ENCODE measurements around the gene MYL5. TPM values are rescaled to one million over a fixed set of nuclear protein-coding genes. Genes with fewer than 3 reads are reported as not detected.

The MYL5 gene
- total and polyA plus RNA-seq, 2 of the 4 experiments (the other 2 are of a cell fraction) = 9.1 to 16.0 TPM

- H3K18ac ChIP-seq (ENCODE audit: low read depth, low read length) = no peak overlapping the region; the same call in 1 of the 2 replicates
- H2AFZ ChIP-seq (replicated peaks; ENCODE audit: low read length, poor library complexity) = peak overlapping the region; percentile 96
- in situ Hi-C loops (cut with MboI; ENCODE audit: low sequenced_read_pairs) (no loop called here), intact Hi-C loops (cut with micrococcal nuclease) (no loop called here), dilution Hi-C loops (cut with HindIII; ENCODE audit: low sequenced_read_pairs, unreplicated experiment) (no loop called here)
- ChIA-PET POLR2A (ENCODE audit: unreplicated experiment) (interaction anchor here (0.5 kb wide), 1 partner anchor 14 kb away, joined by 3 read pairs; no protein-coding TSS in a partner anchor), CTCF (no interaction called here)
- H3K4me3 ChIP-seq (ENCODE audit: insufficient read depth, low read depth, low read length) = peak overlapping the region; percentile 61
- peaks cover 10 to 30% of the 10 kb centered on the region in 2 experiments; a peak in 3 of 4 replicates for H3K79me1 ChIP-seq (ENCODE audit: low read depth in 1 of 2, low read length in 2 of 2)
- H2AK5ac ChIP-seq (ENCODE audit: low read depth, low read length) = peak overlapping the region; percentile 82; the same call in 1 of the 2 replicates
- H3K36me3 ChIP-seq (ENCODE audit: control insufficient read depth, insufficient read depth, low read length) = peaks cover 3% of the 10 kb centered on the region
- peak overlapping the region; percentile 79 for H3K4ac ChIP-seq (ENCODE audit: low read depth, low read length)
- peaks cover 25% of the 10 kb centered on the region for H4K20me1 ChIP-seq (ENCODE audit: insufficient read depth, low read length)
- no peak overlapping the region for H3K56ac ChIP-seq (ENCODE audit: extremely low read depth, insufficient read depth, low read length)
- WGBS, 2 experiments (ENCODE audit: extremely low coverage in 2 of 2, insufficient read length in 1 of 2) = 100% methylated on average over 1 of the region's 1 CpG
- no peak overlapping the region for H3K23ac ChIP-seq (ENCODE audit: low read depth, low read length)
- peak overlapping the region; percentile 56; the same call in 1 of the 3 replicates for H2BK15ac ChIP-seq (ENCODE audit: low read depth, low read length)
- peaks cover 13% of the 10 kb centered on the region for H3K9me1 ChIP-seq (ENCODE audit: insufficient read depth, low read length)
- ATAC-seq (ENCODE audit: low read depth) (no peak), DNase-seq (no peak)
- no peak overlapping the region for H2BK20ac ChIP-seq (ENCODE audit: low read depth, low read length)
- no peak overlapping the region for H3K27ac ChIP-seq (ENCODE audit: insufficient read depth, low read length)
- peak overlapping the region; percentile 89 to 94; a peak in 3 of 4 replicates for H4K8ac ChIP-seq (ENCODE audit: low read depth in 2 of 2, low read length in 2 of 2)
- no peak overlapping the region for H2BK5ac ChIP-seq (ENCODE audit: low read depth, low read length, poor library complexity, severe bottlenecking)
- H2BK120ac ChIP-seq (ENCODE audit: low read depth, low read length) = no peak overlapping the region
- TF ChIP-seq RCOR1 (IDR thresholded peaks at IDR 0.05; ENCODE audit: insufficient replicate concordance, low read length) (no peak), ELK1 (IDR thresholded peaks at IDR 0.05; ENCODE audit: borderline replicate concordance, low read depth, low read length) (no peak), SMC3 (IDR thresholded peaks at IDR 0.05; ENCODE audit: low read depth, low read length) (no peak), RFX5 (IDR thresholded peaks at IDR 0.05; ENCODE audit: low read depth, low read length) (no peak), MXI1 (IDR thresholded peaks at IDR 0.05; ENCODE audit: borderline replicate concordance, low read depth, low read length) (no peak), RAD21 (IDR thresholded peaks at IDR 0.05; ENCODE audit: low read length) (no peak), FOS (IDR thresholded peaks at IDR 0.05; ENCODE audit: low read depth, low read length) (no peak), BHLHE40 (IDR thresholded peaks at IDR 0.05; ENCODE audit: low read depth, low read length) (no peak), POLR2A (IDR thresholded peaks at IDR 0.05; ENCODE audit: low read depth, low read length) (no peak), CEBPB (IDR thresholded peaks at IDR 0.05; ENCODE audit: low read depth, low read length) (no peak), CTCF (conservative IDR thresholded peaks at IDR 0.05; ENCODE audit: low read depth, low read length) (no peak), MAZ (IDR thresholded peaks at IDR 0.05; ENCODE audit: borderline replicate concordance, low read depth, low read length) (no peak), NFE2L2 (IDR thresholded peaks at IDR 0.05; ENCODE audit: low read depth, low read length) (no peak), USF2 (IDR thresholded peaks at IDR 0.05; ENCODE audit: low read depth, low read length) (no peak), MAFK (IDR thresholded peaks at IDR 0.05; ENCODE audit: low read depth, low read length) (no peak), CHD1 (IDR thresholded peaks at IDR 0.05; ENCODE audit: low read depth, low read length) (no peak)
- H3K14ac ChIP-seq (replicated peaks; ENCODE audit: low read depth, low read length) = peak overlapping the region; percentile 79
- no peak overlapping the region for H3K9ac ChIP-seq (ENCODE audit: low read depth, low read length)
- BruUV-seq (replicated peaks) = no TSS peak
- peaks cover 14% of the 10 kb centered on the region; the same call in 1 of the 2 replicates for H3K4me1 ChIP-seq (ENCODE audit: control insufficient read depth, insufficient read depth, low read length)
- H4K91ac ChIP-seq (ENCODE audit: insufficient read depth, low read depth, low read length) = no peak overlapping the region
- peak overlapping the region; percentile 92 for H3K4me2 ChIP-seq (ENCODE audit: low read depth, low read length)
- H3K9me3 ChIP-seq (ENCODE audit: control insufficient read depth, insufficient read depth, low read length) = no peaks in the 10 kb centered on the region
- H2AK9ac ChIP-seq (replicated peaks; ENCODE audit: low read depth, low read length, poor library complexity) = peak overlapping the region; percentile 87
- peaks cover 6% of the 10 kb centered on the region; the same call in 1 of the 2 replicates for H3K27me3 ChIP-seq (ENCODE audit: control insufficient read depth, insufficient read depth, low read length)
- H4K5ac ChIP-seq (ENCODE audit: low read depth, low read length) = peak overlapping the region; percentile 92; the same call in 1 of the 2 replicates
Measured at GRCh38 chr4:704971-705277, 30.6 kb downstream of the MYL5 start.

Measured in IMR-90 (cell line).